H1 (cell line): Measurements from ENCODE around the gene COL8A1. TPM values are rescaled to one million over a fixed set of nuclear protein-coding genes. Genes with fewer than 3 reads are reported as not detected.

Experiments
- ASH2L ChIP-seq: fragments of 200-600, 300-600 bp; sonication (generic); IDR thresholded peaks from one replicate; pipeline ENCODE4 v1.7.1; 2017; ENCODE audit warnings: low read length
- FOSL1 ChIP-seq: IDR thresholded peaks from 2 replicates; pipeline ENCODE4 v1.6.1; 2011; ENCODE audit warnings: mild to moderate bottlenecking, low read depth, low read length, moderate library complexity; ENCODE audit not compliant: insufficient read depth
- GABPA ChIP-seq: IDR thresholded peaks from 2 replicates; pipeline ENCODE4 v1.6.1; 2011; ENCODE audit warnings: mild to moderate bottlenecking, low read length, moderate library complexity, borderline replicate concordance; ENCODE audit not compliant: insufficient read depth
- JUND ChIP-seq: IDR thresholded peaks from 2 replicates; pipeline ENCODE4 v1.6.1; 2011; ENCODE audit warnings: mild to moderate bottlenecking, improper control_type of control experiment, low read length
- RXRA ChIP-seq: IDR thresholded peaks from 2 replicates; pipeline ENCODE4 v1.6.1; 2011; ENCODE audit warnings: low read depth, mild to moderate bottlenecking, low read length, moderate library complexity; ENCODE audit not compliant: insufficient read depth
- SIN3A ChIP-seq, 2 experiments: IDR thresholded peaks in 1 of 2; conservative IDR thresholded peaks in 1 of 2; 2 replicates each; pipeline ENCODE4 v1.6.1; 2011 to 2012; ENCODE audit warnings: low read length in 2 of 2, improper control_type of control experiment in 1 of 2, low read depth in 1 of 2, mild to moderate bottlenecking in 1 of 2
- SIRT6 ChIP-seq: IDR thresholded peaks from one replicate; pipeline ENCODE4 v1.7.1; 2012; ENCODE audit warnings: low read length, inconsistent platforms
- SIX5 ChIP-seq: IDR thresholded peaks from 2 replicates; pipeline ENCODE4 v1.6.1; 2011; ENCODE audit warnings: mild to moderate bottlenecking, low read depth, low read length
- SP4 ChIP-seq: IDR thresholded peaks from 2 replicates; pipeline ENCODE4 v1.6.1; 2012; ENCODE audit warnings: low read length, inconsistent platforms
- SRF ChIP-seq: IDR thresholded peaks from 2 replicates; pipeline ENCODE4 v1.6.1; 2011; ENCODE audit warnings: mild to moderate bottlenecking, low read depth, low read length, moderate library complexity
- TCF12 ChIP-seq: IDR thresholded peaks from 2 replicates; pipeline ENCODE4 v1.6.1; 2011; ENCODE audit warnings: low read depth, mild to moderate bottlenecking, low read length
- polyA plus RNA-seq, 7 experiments: library from polyadenylated mRNA; depleted of rRNA in 3 of 7; stranded (reverse) in 5 of 7; unstranded in 2 of 7; fragments of >200 nt in 5 of 7; fragments of 200-250 nt in 2 of 7; gene quantifications; 1 replicate in 5 of 7; 2 replicates in 1 of 7; 4 replicates in 1 of 7; pipeline versions ENCODE4 v1.2.1 to v1.2.3, GENCODE V29; 2011 to 2013; ENCODE audit warnings: missing spikeins in 2 of 7, mixed read lengths in 2 of 7
- total RNA-seq: library from RNA; stranded (reverse); fragmentation: NEBNext Ultra II Directional; extraction: Animal tissue kit (Norgen Biotek cat#: 25700); gene quantifications from 2 replicates; pipeline ENCODE4 v1.2.1, GENCODE V29; 2021
- TF ChIP-seq, protein P1 (sequence below): fragments of 300-600 bp; sonication (generic); IDR thresholded peaks from 2 replicates; pipeline ENCODE4 v1.7.1; 2012; ENCODE audit warnings: low read length, moderate library complexity, mild to moderate bottlenecking, inconsistent platforms; ENCODE audit not compliant: insufficient replicate concordance
- TF ChIP-seq, protein P2 (sequence below): IDR thresholded peaks from 2 replicates; pipeline ENCODE4 v1.6.1; 2012; ENCODE audit warnings: inconsistent platforms

COL8A1 gene
- total and polyA plus RNA-seq, 2 of the 8 experiments (the other 6 are each of a cell fraction or from before 2014, with no cell fraction given), result 0.21 to 1.2 TPM

DNA sequence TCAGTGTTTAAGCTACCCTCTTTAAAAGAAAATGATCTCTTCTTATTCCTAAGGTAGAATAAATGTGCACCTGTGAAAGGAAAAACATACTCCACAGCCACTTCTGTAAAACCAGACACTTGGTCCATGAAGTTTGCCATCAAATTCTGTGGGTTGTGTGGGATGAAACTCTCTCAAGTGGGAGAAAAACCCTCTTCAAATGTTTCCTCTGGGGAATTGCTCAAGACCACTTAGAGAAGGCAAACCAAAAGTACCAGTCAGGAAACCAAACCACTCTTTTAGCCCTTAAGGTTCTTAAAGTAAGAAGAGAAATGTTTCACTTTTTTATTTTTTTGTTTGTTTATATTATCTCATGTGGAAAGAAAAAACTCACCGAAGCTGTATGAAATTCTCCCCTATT is 1.2 kb downstream of the COL8A1 start (continued):
- TF ChIP-seq, protein P1, sequence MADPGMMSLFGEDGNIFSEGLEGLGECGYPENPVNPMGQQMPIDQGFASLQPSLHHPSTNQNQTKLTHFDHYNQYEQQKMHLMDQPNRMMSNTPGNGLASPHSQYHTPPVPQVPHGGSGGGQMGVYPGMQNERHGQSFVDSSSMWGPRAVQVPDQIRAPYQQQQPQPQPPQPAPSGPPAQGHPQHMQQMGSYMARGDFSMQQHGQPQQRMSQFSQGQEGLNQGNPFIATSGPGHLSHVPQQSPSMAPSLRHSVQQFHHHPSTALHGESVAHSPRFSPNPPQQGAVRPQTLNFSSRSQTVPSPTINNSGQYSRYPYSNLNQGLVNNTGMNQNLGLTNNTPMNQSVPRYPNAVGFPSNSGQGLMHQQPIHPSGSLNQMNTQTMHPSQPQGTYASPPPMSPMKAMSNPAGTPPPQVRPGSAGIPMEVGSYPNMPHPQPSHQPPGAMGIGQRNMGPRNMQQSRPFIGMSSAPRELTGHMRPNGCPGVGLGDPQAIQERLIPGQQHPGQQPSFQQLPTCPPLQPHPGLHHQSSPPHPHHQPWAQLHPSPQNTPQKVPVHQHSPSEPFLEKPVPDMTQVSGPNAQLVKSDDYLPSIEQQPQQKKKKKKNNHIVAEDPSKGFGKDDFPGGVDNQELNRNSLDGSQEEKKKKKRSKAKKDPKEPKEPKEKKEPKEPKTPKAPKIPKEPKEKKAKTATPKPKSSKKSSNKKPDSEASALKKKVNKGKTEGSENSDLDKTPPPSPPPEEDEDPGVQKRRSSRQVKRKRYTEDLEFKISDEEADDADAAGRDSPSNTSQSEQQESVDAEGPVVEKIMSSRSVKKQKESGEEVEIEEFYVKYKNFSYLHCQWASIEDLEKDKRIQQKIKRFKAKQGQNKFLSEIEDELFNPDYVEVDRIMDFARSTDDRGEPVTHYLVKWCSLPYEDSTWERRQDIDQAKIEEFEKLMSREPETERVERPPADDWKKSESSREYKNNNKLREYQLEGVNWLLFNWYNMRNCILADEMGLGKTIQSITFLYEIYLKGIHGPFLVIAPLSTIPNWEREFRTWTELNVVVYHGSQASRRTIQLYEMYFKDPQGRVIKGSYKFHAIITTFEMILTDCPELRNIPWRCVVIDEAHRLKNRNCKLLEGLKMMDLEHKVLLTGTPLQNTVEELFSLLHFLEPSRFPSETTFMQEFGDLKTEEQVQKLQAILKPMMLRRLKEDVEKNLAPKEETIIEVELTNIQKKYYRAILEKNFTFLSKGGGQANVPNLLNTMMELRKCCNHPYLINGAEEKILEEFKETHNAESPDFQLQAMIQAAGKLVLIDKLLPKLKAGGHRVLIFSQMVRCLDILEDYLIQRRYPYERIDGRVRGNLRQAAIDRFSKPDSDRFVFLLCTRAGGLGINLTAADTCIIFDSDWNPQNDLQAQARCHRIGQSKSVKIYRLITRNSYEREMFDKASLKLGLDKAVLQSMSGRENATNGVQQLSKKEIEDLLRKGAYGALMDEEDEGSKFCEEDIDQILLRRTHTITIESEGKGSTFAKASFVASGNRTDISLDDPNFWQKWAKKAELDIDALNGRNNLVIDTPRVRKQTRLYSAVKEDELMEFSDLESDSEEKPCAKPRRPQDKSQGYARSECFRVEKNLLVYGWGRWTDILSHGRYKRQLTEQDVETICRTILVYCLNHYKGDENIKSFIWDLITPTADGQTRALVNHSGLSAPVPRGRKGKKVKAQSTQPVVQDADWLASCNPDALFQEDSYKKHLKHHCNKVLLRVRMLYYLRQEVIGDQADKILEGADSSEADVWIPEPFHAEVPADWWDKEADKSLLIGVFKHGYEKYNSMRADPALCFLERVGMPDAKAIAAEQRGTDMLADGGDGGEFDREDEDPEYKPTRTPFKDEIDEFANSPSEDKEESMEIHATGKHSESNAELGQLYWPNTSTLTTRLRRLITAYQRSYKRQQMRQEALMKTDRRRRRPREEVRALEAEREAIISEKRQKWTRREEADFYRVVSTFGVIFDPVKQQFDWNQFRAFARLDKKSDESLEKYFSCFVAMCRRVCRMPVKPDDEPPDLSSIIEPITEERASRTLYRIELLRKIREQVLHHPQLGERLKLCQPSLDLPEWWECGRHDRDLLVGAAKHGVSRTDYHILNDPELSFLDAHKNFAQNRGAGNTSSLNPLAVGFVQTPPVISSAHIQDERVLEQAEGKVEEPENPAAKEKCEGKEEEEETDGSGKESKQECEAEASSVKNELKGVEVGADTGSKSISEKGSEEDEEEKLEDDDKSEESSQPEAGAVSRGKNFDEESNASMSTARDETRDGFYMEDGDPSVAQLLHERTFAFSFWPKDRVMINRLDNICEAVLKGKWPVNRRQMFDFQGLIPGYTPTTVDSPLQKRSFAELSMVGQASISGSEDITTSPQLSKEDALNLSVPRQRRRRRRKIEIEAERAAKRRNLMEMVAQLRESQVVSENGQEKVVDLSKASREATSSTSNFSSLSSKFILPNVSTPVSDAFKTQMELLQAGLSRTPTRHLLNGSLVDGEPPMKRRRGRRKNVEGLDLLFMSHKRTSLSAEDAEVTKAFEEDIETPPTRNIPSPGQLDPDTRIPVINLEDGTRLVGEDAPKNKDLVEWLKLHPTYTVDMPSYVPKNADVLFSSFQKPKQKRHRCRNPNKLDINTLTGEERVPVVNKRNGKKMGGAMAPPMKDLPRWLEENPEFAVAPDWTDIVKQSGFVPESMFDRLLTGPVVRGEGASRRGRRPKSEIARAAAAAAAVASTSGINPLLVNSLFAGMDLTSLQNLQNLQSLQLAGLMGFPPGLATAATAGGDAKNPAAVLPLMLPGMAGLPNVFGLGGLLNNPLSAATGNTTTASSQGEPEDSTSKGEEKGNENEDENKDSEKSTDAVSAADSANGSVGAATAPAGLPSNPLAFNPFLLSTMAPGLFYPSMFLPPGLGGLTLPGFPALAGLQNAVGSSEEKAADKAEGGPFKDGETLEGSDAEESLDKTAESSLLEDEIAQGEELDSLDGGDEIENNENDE, result no peak
- TF ChIP-seq, protein P2, sequence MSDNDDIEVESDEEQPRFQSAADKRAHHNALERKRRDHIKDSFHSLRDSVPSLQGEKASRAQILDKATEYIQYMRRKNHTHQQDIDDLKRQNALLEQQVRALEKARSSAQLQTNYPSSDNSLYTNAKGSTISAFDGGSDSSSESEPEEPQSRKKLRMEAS, result no peak
- TF ChIP-seq RXRA (no peak), SIX5 (no peak), SRF (no peak), JUND (no peak), SIRT6 (no peak), SP4 (no peak), FOSL1 (no peak), TCF12 (no peak), GABPA (no peak), ASH2L (no peak), SIN3A (conservative IDR thresholded peaks at IDR 0.05 in 1 of 2, IDR thresholded peaks at IDR 0.05 in 1 of 2; ENCODE audit: low read depth in 1 of 2, low read length in 2 of 2) (no peak)
